Measurements from ENCODE around the gene GRK2. TPM values are rescaled to one million over a fixed set of nuclear protein-coding genes. Genes with fewer than 3 reads are reported as not detected.

The GRK2 gene
- total and polyA plus RNA-seq, 2 of the 13 experiments (the other 11 are each of a cell fraction or from before 2014, with no cell fraction given), result 31.3 to 42.4 TPM

DNA sequence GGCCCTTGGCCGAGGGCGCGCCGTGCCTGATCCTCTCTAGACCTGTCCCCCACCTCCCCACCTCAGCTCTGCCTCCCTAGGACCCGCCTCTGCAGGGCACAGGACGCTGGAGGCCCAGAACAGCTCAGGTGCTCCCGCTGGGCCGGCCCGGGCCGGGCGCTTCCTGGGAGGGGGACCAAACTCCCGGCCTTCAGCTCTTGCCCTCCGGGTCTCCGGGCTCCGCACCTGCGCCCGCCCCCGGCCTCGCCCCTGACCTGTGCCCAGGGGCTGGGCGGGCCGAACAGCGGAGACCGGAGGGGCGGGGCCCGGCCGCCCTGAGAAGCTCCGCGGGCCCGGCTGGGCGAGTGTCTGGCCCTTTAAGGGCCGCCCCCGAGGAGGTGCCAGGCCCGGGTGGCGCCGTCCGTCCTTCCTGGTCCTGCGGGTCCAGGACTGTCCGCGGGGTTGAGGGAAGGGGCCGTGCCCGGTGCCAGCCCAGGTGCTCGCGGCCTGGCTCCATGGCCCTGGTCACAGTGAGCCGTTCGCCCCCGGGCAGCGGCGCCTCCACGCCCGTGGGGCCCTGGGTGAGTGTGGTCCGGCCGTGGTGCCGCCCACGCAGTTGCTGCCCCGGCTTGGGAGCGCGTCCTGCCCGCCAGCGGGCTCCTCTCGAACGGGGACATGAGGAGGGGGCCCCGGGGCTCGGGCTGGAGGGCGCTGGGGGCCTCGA lies 37.0 kb downstream of the GRK2 start, which contains the start of gene SSH3 (continued):
- TF ChIP-seq, protein P1, sequence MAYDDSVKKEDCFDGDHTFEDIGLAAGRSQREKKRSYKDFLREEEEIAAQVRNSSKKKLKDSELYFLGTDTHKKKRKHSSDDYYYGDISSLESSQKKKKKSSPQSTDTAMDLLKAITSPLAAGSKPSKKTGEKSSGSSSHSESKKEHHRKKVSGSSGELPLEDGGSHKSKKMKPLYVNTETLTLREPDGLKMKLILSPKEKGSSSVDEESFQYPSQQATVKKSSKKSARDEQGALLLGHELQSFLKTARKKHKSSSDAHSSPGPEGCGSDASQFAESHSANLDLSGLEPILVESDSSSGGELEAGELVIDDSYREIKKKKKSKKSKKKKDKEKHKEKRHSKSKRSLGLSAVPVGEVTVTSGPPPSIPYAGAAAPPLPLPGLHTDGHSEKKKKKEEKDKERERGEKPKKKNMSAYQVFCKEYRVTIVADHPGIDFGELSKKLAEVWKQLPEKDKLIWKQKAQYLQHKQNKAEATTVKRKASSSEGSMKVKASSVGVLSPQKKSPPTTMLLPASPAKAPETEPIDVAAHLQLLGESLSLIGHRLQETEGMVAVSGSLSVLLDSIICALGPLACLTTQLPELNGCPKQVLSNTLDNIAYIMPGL (CRISPR knock-in tag; IDR thresholded peaks at IDR 0.05; ENCODE audit: borderline replicate concordance in 1 of 2, low read depth in 1 of 2), result peak in 1 of 2 experiments; percentile 66; a peak in 3 of 4 replicates
- TF ChIP-seq MTF2 (CRISPR knock-in tag; IDR thresholded peaks at IDR 0.05; ENCODE audit: borderline replicate concordance) (no peak), TP53 (CRISPR knock-in tag; conservative IDR thresholded peaks at IDR 0.05) (no peak), ZNF724P (CRISPR knock-in tag; IDR thresholded peaks at IDR 0.05; ENCODE audit: borderline replicate concordance) (0 out of 2 replicates have a peak, but pooled peaks have one; percentile 28), ERF (CRISPR knock-in tag; IDR thresholded peaks at IDR 0.05) (peak; percentile 30; the same call in 1 of the 2 replicates), ESRRA (CRISPR knock-in tag; IDR thresholded peaks at IDR 0.05; ENCODE audit: low read depth) (peak; percentile 57; the same call in 1 of the 2 replicates), MEIS1 (CRISPR knock-in tag; IDR thresholded peaks at IDR 0.05; ENCODE audit: borderline replicate concordance) (0 out of 2 replicates have a peak, but pooled peaks have one; percentile 35), POGZ (CRISPR knock-in tag; IDR thresholded peaks at IDR 0.05) (0 out of 2 replicates have a peak, but pooled peaks have one; percentile 16), KMT2B (CRISPR knock-in tag; IDR thresholded peaks at IDR 0.05) (0 out of 2 replicates have a peak, but pooled peaks have one; percentile 19), XRCC5 (optimal IDR thresholded peaks at IDR 0.05; ENCODE audit: low read length) (peak; percentile 25)
- TF ChIP-seq, protein P2, sequence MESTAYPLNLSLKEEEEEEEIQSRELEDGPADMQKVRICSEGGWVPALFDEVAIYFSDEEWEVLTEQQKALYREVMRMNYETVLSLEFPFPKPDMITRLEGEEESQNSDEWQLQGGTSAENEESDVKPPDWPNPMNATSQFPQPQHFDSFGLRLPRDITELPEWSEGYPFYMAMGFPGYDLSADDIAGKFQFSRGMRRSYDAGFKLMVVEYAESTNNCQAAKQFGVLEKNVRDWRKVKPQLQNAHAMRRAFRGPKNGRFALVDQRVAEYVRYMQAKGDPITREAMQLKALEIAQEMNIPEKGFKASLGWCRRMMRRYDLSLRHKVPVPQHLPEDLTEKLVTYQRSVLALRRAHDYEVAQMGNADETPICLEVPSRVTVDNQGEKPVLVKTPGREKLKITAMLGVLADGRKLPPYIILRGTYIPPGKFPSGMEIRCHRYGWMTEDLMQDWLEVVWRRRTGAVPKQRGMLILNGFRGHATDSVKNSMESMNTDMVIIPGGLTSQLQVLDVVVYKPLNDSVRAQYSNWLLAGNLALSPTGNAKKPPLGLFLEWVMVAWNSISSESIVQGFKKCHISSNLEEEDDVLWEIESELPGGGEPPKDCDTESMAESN (CRISPR knock-in tag; conservative IDR thresholded peaks at IDR 0.05), result peak; percentile 98
- TF ChIP-seq, protein P3, sequence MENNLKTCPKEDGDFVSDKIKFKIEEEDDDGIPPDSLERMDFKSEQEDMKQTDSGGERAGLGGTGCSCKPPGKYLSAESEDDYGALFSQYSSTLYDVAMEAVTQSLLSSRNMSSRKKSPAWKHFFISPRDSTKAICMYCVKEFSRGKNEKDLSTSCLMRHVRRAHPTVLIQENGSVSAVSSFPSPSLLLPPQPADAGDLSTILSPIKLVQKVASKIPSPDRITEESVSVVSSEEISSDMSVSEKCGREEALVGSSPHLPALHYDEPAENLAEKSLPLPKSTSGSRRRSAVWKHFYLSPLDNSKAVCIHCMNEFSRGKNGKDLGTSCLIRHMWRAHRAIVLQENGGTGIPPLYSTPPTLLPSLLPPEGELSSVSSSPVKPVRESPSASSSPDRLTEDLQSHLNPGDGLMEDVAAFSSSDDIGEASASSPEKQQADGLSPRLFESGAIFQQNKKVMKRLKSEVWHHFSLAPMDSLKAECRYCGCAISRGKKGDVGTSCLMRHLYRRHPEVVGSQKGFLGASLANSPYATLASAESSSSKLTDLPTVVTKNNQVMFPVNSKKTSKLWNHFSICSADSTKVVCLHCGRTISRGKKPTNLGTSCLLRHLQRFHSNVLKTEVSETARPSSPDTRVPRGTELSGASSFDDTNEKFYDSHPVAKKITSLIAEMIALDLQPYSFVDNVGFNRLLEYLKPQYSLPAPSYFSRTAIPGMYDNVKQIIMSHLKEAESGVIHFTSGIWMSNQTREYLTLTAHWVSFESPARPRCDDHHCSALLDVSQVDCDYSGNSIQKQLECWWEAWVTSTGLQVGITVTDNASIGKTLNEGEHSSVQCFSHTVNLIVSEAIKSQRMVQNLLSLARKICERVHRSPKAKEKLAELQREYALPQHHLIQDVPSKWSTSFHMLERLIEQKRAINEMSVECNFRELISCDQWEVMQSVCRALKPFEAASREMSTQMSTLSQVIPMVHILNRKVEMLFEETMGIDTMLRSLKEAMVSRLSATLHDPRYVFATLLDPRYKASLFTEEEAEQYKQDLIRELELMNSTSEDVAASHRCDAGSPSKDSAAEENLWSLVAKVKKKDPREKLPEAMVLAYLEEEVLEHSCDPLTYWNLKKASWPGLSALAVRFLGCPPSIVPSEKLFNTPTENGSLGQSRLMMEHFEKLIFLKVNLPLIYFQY (CRISPR knock-in tag; IDR thresholded peaks at IDR 0.05; ENCODE audit: borderline replicate concordance), result peak; percentile 63; the same call in 1 of the 2 replicates
- TF ChIP-seq, protein P4, sequence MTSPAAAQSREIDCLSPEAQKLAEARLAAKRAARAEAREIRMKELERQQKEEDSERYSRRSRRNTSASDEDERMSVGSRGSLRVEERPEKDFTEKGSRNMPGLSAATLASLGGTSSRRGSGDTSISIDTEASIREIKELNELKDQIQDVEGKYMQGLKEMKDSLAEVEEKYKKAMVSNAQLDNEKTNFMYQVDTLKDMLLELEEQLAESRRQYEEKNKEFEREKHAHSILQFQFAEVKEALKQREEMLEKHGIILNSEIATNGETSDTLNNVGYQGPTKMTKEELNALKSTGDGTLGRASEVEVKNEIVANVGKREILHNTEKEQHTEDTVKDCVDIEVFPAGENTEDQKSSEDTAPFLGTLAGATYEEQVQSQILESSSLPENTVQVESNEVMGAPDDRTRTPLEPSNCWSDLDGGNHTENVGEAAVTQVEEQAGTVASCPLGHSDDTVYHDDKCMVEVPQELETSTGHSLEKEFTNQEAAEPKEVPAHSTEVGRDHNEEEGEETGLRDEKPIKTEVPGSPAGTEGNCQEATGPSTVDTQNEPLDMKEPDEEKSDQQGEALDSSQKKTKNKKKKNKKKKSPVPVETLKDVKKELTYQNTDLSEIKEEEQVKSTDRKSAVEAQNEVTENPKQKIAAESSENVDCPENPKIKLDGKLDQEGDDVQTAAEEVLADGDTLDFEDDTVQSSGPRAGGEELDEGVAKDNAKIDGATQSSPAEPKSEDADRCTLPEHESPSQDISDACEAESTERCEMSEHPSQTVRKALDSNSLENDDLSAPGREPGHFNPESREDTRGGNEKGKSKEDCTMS (CRISPR knock-in tag; conservative IDR thresholded peaks at IDR 0.05), result no peak
- TF ChIP-seq, protein P5, sequence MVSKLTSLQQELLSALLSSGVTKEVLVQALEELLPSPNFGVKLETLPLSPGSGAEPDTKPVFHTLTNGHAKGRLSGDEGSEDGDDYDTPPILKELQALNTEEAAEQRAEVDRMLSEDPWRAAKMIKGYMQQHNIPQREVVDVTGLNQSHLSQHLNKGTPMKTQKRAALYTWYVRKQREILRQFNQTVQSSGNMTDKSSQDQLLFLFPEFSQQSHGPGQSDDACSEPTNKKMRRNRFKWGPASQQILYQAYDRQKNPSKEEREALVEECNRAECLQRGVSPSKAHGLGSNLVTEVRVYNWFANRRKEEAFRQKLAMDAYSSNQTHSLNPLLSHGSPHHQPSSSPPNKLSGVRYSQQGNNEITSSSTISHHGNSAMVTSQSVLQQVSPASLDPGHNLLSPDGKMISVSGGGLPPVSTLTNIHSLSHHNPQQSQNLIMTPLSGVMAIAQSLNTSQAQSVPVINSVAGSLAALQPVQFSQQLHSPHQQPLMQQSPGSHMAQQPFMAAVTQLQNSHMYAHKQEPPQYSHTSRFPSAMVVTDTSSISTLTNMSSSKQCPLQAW (CRISPR knock-in tag; IDR thresholded peaks at IDR 0.05), result 0 out of 2 replicates have a peak, but pooled peaks have one; percentile 21

Data from HepG2 (cell line).